Measurements from ENCODE around the gene RNF5. TPM values are rescaled to one million over a fixed set of nuclear protein-coding genes. Genes with fewer than 3 reads are reported as not detected.

Gene RNF5
- total RNA-seq, 1 experiment from 2014 or later, result 111 TPM

GRCh38 chr6:32149932-32150870, 28.0 kb upstream of the RNF5 start:
- no peak for DNase-seq (ENCODE audit: low read depth)
- in situ Hi-C loops (cut with HindIII; ENCODE audit: low pct_unique_long_range_greater_than_20kb, low sequenced_read_pairs), result no loop called here

- in situ Hi-C loops (cut with HindIII; ENCODE audit: low pct_unique_long_range_greater_than_20kb, low sequenced_read_pairs), result no loop called here
- DNase-seq (ENCODE audit: low read depth), result no peak
These were observed 26.9 kb upstream of the RNF5 start for GRCh38 chr6:32151181-32151862.

- in situ Hi-C loops (cut with HindIII; ENCODE audit: low pct_unique_long_range_greater_than_20kb, low sequenced_read_pairs), result no loop called here
- DNase-seq (ENCODE audit: low read depth), result no peak
These were observed 26.1 kb upstream of the RNF5 start, which contains the start of gene PRRT1 for GRCh38 chr6:32151863-32152768. TSS of gene PRRT1 (minus strand) at chr6:32151939. CDS start at chr6:32151827, 112 bp downstream.

GRCh38 chr6:32152769-32153563, 25.2 kb upstream of the RNF5 start:
- in situ Hi-C loops (cut with HindIII; ENCODE audit: low pct_unique_long_range_greater_than_20kb, low sequenced_read_pairs), result no loop called here
- DNase-seq (ENCODE audit: low read depth), result peak; percentile 89

GRCh38 chr6:32153564-32154513, 24.4 kb upstream of the RNF5 start, which contains the start of gene PPT2:
TSS of gene PPT2 (plus strand) at chr6:32154141. CDS start at chr6:32154595, 454 bp downstream.
- peak; percentile 93 for DNase-seq (ENCODE audit: low read depth)
- in situ Hi-C loops (cut with HindIII; ENCODE audit: low pct_unique_long_range_greater_than_20kb, low sequenced_read_pairs), result no loop called here

- in situ Hi-C loops (cut with HindIII; ENCODE audit: low pct_unique_long_range_greater_than_20kb, low sequenced_read_pairs), result no loop called here
- DNase-seq (ENCODE audit: low read depth), result peak; percentile 77
These were observed 23.6 kb upstream of the RNF5 start for GRCh38 chr6:32154514-32155161.

GRCh38 chr6:32156891-32157290, 21.3 kb upstream of the RNF5 start:
- in situ Hi-C loops (cut with HindIII; ENCODE audit: low pct_unique_long_range_greater_than_20kb, low sequenced_read_pairs), result no loop called here
- DNase-seq (ENCODE audit: low read depth), result no peak

GRCh38 chr6:32158052-32158451, 20.2 kb upstream of the RNF5 start:
- in situ Hi-C loops (cut with HindIII; ENCODE audit: low pct_unique_long_range_greater_than_20kb, low sequenced_read_pairs), result no loop called here
- no peak for DNase-seq (ENCODE audit: low read depth)

- in situ Hi-C loops (cut with HindIII; ENCODE audit: low pct_unique_long_range_greater_than_20kb, low sequenced_read_pairs), result no loop called here
These were observed 14.5 kb upstream of the RNF5 start for GRCh38 chr6:32163559-32164258.

GRCh38 chr6:32164295-32164694, 13.9 kb upstream of the RNF5 start, which contains the start of gene EGFL8:
TSS of gene EGFL8 (plus strand) at chr6:32164595. CDS start at chr6:32166166, 1,571 bp downstream.
- no peak for DNase-seq (ENCODE audit: low read depth)
- in situ Hi-C loops (cut with HindIII; ENCODE audit: low pct_unique_long_range_greater_than_20kb, low sequenced_read_pairs), result no loop called here

More at GRCh38 chr6:32163559-32164258, 14.5 kb upstream of the RNF5 start:
- DNase-seq (ENCODE audit: low read depth), result no peak

GRCh38 chr6:32166411-32167061, 11.7 kb upstream of the RNF5 start:
- in situ Hi-C loops (cut with HindIII; ENCODE audit: low pct_unique_long_range_greater_than_20kb, low sequenced_read_pairs), result no loop called here
- no peak for DNase-seq (ENCODE audit: low read depth)

GRCh38 chr6:32167154-32167760, 10.9 kb upstream of the RNF5 start:
- in situ Hi-C loops (cut with HindIII; ENCODE audit: low pct_unique_long_range_greater_than_20kb, low sequenced_read_pairs), result no loop called here
- DNase-seq (ENCODE audit: low read depth), result no peak

GRCh38 chr6:32167761-32168262, 10.4 kb upstream of the RNF5 start:
- no peak for DNase-seq (ENCODE audit: low read depth)
- in situ Hi-C loops (cut with HindIII; ENCODE audit: low pct_unique_long_range_greater_than_20kb, low sequenced_read_pairs), result no loop called here

- in situ Hi-C loops (cut with HindIII; ENCODE audit: low pct_unique_long_range_greater_than_20kb, low sequenced_read_pairs), result no loop called here
- DNase-seq (ENCODE audit: low read depth), result no peak
These were observed 9.9 kb upstream of the RNF5 start for GRCh38 chr6:32168350-32168749.
